Psoas muscle (tissue), 8 donors: ENCODE measurements around the gene PTPN7. TPM values are rescaled to one million over a fixed set of nuclear protein-coding genes. Genes with fewer than 3 reads are reported as not detected.

Experiments
- ATAC-seq, 4 donors: fragments of 200-7000 bp; cut with Tn5 transposase; one replicate each; pipeline ENCODE4 v1.9.1; 2020; ENCODE audit warnings: moderate library complexity in 3 of 4, mild to moderate bottlenecking in 2 of 4
- DNase-seq, 2 donors: peaks; one replicate each; pipeline ENCODE4 v3.0.0-alpha.2; 2020
- H3K27ac ChIP-seq: fragments of 200-600 bp; one replicate; pipeline ENCODE4 v1.8.0; 2022
- H3K27me3 ChIP-seq, 3 donors: fragments of 200-600 bp in 1 of 3; one replicate each; pipeline versions ENCODE4 v1.6.1 to v1.8.0; 2013 to 2022; ENCODE audit warnings: low read length in 2 of 3, mild to moderate bottlenecking in 2 of 3, moderate library complexity in 1 of 3; ENCODE audit not compliant: insufficient read depth in 3 of 3
- H3K36me3 ChIP-seq, 2 donors: fragments of 200-600 bp in 1 of 2; one replicate each; pipeline versions ENCODE4 v1.6.1 to v1.8.0; 2013 to 2022; ENCODE audit warnings: low read depth in 1 of 2, mild to moderate bottlenecking in 1 of 2, moderate library complexity in 1 of 2; ENCODE audit not compliant: insufficient read depth in 1 of 2
- H3K4me1 ChIP-seq: fragments of 200-600 bp; one replicate; pipeline ENCODE4 v1.8.0; 2022
- H3K4me3 ChIP-seq: fragments of 200-600 bp; one replicate; pipeline ENCODE4 v1.8.0; 2022; ENCODE audit warnings: mild to moderate bottlenecking
- H3K9me3 ChIP-seq: fragments of 200-600 bp; one replicate; pipeline ENCODE4 v1.8.0; 2022
- WGBS, 3 donors: extraction: QIAGEN DNeasy Blood & Tissue Kit; methylation state at CpG; one replicate each; pipeline versions ENCODE4 v1.1.6 to v1.1.7; 2013; 5-methylcytosine and 5-hydroxymethylcytosine counted together
- intact Hi-C, 2 donors: fragments of 100-400 bp; cut with DNase I; formaldehyde crosslinking; loops; one replicate each; pipeline versions ENCODE4 v1.11.0 to v1.14.2; 2022
- polyA plus RNA-seq, 3 donors: library from polyadenylated mRNA; stranded (reverse); fragments of 200-250 nt; gene quantifications; one replicate each; pipeline ENCODE4 v1.2.3, GENCODE V29; 2013
- total RNA-seq, 4 donors: library from RNA; stranded (reverse); fragmentation: NEBNext Ultra II Directional in 2 of 4; extraction: Animal tissue kit (Norgen Biotek cat#: 25700) in 2 of 4; gene quantifications; one replicate each; pipeline versions ENCODE4 v1.2.1 to v1.2.4, GENCODE V29; 2021 to 2023
- TF ChIP-seq, protein P1 (sequence below): fragments of 200-600 bp; IDR thresholded peaks from one replicate; pipeline ENCODE4 v1.8.0; 2022; ENCODE audit warnings: antibody characterized with exemption
- donor health status: healthy with polysubstance abuse.
- donor health status: DM: no; HTN: no; CAD: no; lungs with moderate emphysema.
- donor health status: Bipolar disorder and iron deficiency.
- donor health status: healthy.
- donor health status: DM: yes; HTN: yes; CAD: no.
- donor health status: DM: no; HTN: no; CAD: no.
- donor health status: DM: no; HTN: no; CAD: no.
- donor health status: DM: yes; HTN: yes; CAD: no.

The PTPN7 gene
- total and polyA plus RNA-seq, 7 donors: 0.10 to 1.0 (median 0.32) TPM

DNA sequence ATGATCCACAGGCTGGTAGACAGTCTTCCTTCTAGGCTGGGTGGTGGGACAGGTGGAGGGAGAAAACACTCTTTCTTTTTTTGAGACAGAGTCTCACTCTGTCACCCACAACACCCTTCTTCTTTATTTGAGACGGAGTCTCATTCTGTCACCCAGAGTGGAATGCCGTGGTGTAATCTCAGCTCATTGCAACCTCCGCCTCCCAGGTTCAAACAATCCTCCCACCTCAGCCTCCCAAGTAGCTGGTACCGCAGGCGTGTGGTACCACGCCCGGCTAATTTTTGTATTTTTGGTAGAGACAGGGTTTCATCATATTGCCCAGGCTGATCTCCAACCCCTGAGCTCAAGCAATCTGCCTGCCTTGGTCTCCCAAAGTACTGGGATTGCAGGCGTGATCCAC lies 34.8 kb downstream of the PTPN7 start:
- Histone ChIP-seq H3K27ac (no peak overlapping the region), H3K9me3 (no peaks in the 10 kb centered on the region), H3K4me1 (no peaks in the 10 kb centered on the region), H3K4me3 (no peak overlapping the region), H3K36me3 (no peaks in the 10 kb centered on the region), H3K27me3 (no peaks in the 10 kb centered on the region)
- DNase-seq (no peak), ATAC-seq (no peak)
- TF ChIP-seq, protein P1, sequence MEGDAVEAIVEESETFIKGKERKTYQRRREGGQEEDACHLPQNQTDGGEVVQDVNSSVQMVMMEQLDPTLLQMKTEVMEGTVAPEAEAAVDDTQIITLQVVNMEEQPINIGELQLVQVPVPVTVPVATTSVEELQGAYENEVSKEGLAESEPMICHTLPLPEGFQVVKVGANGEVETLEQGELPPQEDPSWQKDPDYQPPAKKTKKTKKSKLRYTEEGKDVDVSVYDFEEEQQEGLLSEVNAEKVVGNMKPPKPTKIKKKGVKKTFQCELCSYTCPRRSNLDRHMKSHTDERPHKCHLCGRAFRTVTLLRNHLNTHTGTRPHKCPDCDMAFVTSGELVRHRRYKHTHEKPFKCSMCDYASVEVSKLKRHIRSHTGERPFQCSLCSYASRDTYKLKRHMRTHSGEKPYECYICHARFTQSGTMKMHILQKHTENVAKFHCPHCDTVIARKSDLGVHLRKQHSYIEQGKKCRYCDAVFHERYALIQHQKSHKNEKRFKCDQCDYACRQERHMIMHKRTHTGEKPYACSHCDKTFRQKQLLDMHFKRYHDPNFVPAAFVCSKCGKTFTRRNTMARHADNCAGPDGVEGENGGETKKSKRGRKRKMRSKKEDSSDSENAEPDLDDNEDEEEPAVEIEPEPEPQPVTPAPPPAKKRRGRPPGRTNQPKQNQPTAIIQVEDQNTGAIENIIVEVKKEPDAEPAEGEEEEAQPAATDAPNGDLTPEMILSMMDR: no peak
- WGBS, 3 donors: 92 to 94% (median 94%) methylated on average over 8 of the region's 8 CpGs
- intact Hi-C loops: no loop called here

DNA sequence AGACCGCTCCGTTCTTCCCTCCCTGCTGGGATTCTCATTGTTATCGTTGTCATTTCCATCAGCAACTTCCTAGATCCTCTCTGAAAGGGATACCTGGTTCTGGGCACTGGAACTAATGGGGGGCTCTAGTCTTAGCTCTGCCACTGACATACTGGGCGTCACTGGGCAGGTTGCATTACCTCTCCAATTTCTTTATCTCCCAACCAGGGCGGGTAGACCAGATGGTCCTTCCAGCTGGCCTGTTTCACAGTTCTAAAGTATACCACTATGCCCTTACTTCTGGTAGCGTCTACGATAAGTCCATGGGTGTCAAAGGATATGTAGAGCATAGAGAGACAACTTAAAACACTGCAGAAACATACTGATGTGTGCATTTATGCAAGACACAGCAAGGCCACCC lies 36.3 kb downstream of the PTPN7 start:
- H3K27me3 ChIP-seq: no peaks in the 10 kb centered on the region
- H3K4me3 ChIP-seq: no peak overlapping the region
- H3K27ac ChIP-seq: no peak overlapping the region
- intact Hi-C loops: loop anchor here in 1 of 2 donors (5.0 kb wide), 1 partner anchor 117 kb away; no protein-coding TSS in a partner anchor
- H3K9me3 ChIP-seq: no peaks in the 10 kb centered on the region
- no peaks in the 10 kb centered on the region for H3K36me3 ChIP-seq
- DNase-seq (no peak), ATAC-seq (no peak)
- TF ChIP-seq, protein P1: no peak
- no peaks in the 10 kb centered on the region for H3K4me1 ChIP-seq
- 83 to 84% (median 83%) methylated on average over 7 of the region's 7 CpGs for WGBS, 3 donors

DNA sequence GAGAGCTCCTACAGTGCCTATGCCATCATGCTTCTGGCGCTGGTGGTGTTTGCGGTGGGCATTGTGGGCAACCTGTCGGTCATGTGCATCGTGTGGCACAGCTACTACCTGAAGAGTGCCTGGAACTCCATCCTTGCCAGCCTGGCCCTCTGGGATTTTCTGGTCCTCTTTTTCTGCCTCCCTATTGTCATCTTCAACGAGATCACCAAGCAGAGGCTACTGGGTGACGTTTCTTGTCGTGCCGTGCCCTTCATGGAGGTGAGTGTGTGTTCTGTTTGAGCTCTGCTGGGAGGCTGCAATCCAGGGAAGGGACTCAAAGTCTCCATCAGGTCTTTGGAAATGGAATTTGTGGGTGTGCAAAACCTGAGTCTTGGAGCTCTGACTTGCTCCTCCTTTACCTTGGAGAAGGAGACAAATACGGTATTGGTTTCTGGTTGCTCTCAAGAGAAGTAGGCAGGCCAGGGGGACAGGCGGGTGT lies 37.0 kb downstream of the PTPN7 start:
- H3K9me3 ChIP-seq: no peaks in the 10 kb centered on the region

DNA sequence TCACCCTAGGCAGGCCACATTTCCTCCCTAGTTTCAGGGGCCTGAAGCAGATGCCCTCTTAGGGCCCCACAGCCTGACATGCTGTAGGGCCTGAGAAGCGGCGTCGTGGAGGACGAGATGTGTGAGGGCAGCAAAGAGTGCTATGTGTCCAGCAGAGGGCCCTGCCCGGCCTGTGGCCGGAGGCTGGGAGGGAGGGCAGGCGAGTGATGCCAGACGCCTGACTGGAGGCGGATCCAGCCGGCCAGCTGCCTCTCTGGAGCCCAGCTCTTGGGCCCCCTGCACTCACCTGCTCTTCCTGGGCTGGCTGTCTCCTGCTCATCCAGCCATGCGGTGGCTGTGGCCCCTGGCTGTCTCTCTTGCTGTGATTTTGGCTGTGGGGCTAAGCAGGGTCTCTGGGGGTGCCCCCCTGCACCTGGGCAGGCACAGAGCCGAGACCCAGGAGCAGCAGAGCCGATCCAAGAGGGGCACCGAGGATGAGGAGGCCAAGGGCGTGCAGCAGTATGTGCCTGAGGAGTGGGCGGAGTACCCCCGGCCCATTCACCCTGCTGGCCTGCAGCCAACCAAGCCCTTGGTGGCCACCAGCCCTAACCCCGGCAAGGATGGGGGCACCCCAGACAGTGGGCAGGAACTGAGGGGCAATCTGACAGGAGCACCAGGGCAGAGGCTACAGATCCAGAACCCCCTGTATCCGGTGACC lies 37.6 kb downstream of the PTPN7 start, which contains the start of gene GPR37L1:
GPR37L1 (plus strand) TSS at position 279 of the 697 bp plus-strand sequence; CDS start at position 326, 47 bp downstream.
- 30 to 36% (median 34%) methylated on average over 15 to 19 of the region's 19 CpGs for WGBS, 3 donors
- no peak within 1 kb of the TSS for H3K27ac ChIP-seq
- ATAC-seq: peak; percentile 69 to 79 (median 78)

More for the DNA sequence above, 37.0 kb downstream of the PTPN7 start:
- ATAC-seq: no peak
- Histone ChIP-seq H3K27ac (no peak overlapping the region), H3K4me3 (no peak overlapping the region), H3K36me3 (no peaks in the 10 kb centered on the region), H3K4me1 (no peaks in the 10 kb centered on the region), H3K27me3 (no peaks in the 10 kb centered on the region)
- DNase-seq: no peak
- intact Hi-C loops: loop anchor here in 1 of 2 donors (5.0 kb wide), 1 partner anchor 116 kb away; no protein-coding TSS in a partner anchor
- 88 to 92% (median 90%) methylated on average over 10 of the region's 10 CpGs for WGBS, 3 donors
- TF ChIP-seq, protein P1: no peak

More for the DNA sequence above, 37.6 kb downstream of the PTPN7 start, which contains the start of gene GPR37L1:
- no peaks in the 10 kb centered on the region for H3K27me3 ChIP-seq
- no peaks in the 10 kb centered on the region for H3K36me3 ChIP-seq
- H3K9me3 ChIP-seq: no peaks in the 10 kb centered on the region
- intact Hi-C loops: loop anchor here in 1 of 2 donors (5.0 kb wide), 1 partner anchor 115 kb away; no protein-coding TSS in a partner anchor
- no peak within 1 kb of the TSS for H3K4me3 ChIP-seq
- H3K4me1 ChIP-seq: no peaks in the 10 kb centered on the region
- TF ChIP-seq, protein P1: peak; percentile 35
- peak; percentile 50 to 71 for DNase-seq
